Tibial nerve (tissue), 4 donors: ENCODE results near the gene TNFAIP2.

ENCODE experiments used
- CTCF ChIP-seq, 5 experiments: fragments of 200-600 bp in 3 of 5; fragments of 450-650 bp in 2 of 5; sonication (generic) in 3 of 5; IDR thresholded peaks; one replicate each; pipeline ENCODE4 v1.5.1; 2016 to 2019; ENCODE audit warnings: antibody characterized with exemption in 5 of 5, mild to moderate bottlenecking in 3 of 5, moderate library complexity in 2 of 5
- EP300 ChIP-seq, 2 donors: sonication (generic); formaldehyde crosslinking; IDR thresholded peaks; one replicate each; pipeline ENCODE4 v1.6.1; 2017; ENCODE audit warnings: antibody characterized with exemption in 2 of 2, mild to moderate bottlenecking in 1 of 2
- POLR2A ChIP-seq, 2 donors: fragments of 450-650 bp; IDR thresholded peaks; one replicate each; pipeline ENCODE4 v1.6.1; 2017; ENCODE audit warnings: antibody characterized with exemption in 2 of 2, mild to moderate bottlenecking in 2 of 2, moderate library complexity in 2 of 2

DNA sequence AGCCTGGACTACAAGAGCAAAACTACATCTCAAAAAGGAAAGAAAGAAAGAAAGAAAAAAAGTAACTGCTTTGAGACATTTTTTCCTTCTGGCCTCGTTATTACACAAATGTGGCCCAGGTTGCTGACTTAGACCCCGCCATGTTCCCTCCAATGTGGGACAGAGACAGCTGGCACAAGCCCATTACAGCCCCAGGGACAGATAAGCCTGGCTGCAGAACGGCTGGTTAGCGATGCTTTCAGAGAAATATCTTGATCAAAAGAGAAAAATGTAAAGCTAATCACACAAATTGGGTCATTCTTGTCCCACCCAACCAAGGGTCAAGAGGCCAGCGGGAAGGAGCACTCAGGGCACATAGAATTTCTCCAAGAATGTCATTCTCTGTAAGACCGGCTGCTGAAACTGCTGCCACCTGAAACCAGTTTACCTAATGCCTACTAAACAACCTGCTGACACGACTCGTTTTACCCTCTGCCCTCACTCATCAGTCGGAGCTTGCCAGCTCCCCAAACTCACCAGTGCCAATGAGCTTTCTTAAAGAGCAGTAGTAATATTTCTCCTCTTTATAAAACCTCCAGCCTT lies 63.1 kb downstream of the TNFAIP2 start:
- TF ChIP-seq CTCF (IDR thresholded peaks at IDR 0.05) (no peak), POLR2A (IDR thresholded peaks at IDR 0.05) (no peak), EP300 (IDR thresholded peaks at IDR 0.05) (no peak)
